Activated CD4-positive, alpha-beta T cell treated with anti-CD3 and anti-CD28 coated beads, Interleukin-2, amount 10 ng/mL, durations not matched to agents 24 days and 14 days (primary cell): ENCODE measurements around the gene GRIP1. TPM values are rescaled to one million over a fixed set of nuclear protein-coding genes. Genes with fewer than 3 reads are reported as not detected.

ENCODE experiments used
- DNase-seq: peaks from one replicate; pipeline ENCODE4 v3.0.0; 2022
- H3K27ac Mint-ChIP-seq: one replicate; pipeline ENCODE4 v1.8.0; 2022; ENCODE audit warnings: mild to moderate bottlenecking, mixed read lengths
- H3K27me3 Mint-ChIP-seq: one replicate; pipeline ENCODE4 v1.8.0; 2022; ENCODE audit warnings: mixed read lengths
- H3K36me3 Mint-ChIP-seq: one replicate; pipeline ENCODE4 v1.8.0; 2022; ENCODE audit warnings: low read depth, mild to moderate bottlenecking, mixed read lengths
- H3K4me1 Mint-ChIP-seq: one replicate; pipeline ENCODE4 v1.8.0; 2021; ENCODE audit warnings: mixed read lengths
- H3K4me3 Mint-ChIP-seq: one replicate; pipeline ENCODE4 v1.8.0; 2022; ENCODE audit warnings: mild to moderate bottlenecking, moderate library complexity, mixed read lengths
- H3K9me3 Mint-ChIP-seq: one replicate; pipeline ENCODE4 v1.8.0; 2021; ENCODE audit warnings: mixed read lengths
- intact Hi-C: fragments of 100-400 bp; cut with micrococcal nuclease; formaldehyde crosslinking; loops from one replicate; pipeline ENCODE4 v1.15.1; 2023
- total RNA-seq: library from RNA; stranded (reverse); gene quantifications from 2 replicates; pipeline ENCODE4 v1.2.3, GENCODE V29; 2022

Gene GRIP1
- total RNA-seq, 1 donor from 2014 or later = 0.40 TPM

- no peak overlapping the region for H3K4me3 Mint-ChIP-seq
- peaks cover 27% of the 10 kb centered on the region for H3K27me3 Mint-ChIP-seq
- no peaks in the 10 kb centered on the region for H3K36me3 Mint-ChIP-seq
- H3K9me3 Mint-ChIP-seq = no peaks in the 10 kb centered on the region
- intact Hi-C loops = no loop called here
- H3K4me1 Mint-ChIP-seq = peaks cover 9% of the 10 kb centered on the region
- no peak overlapping the region for H3K27ac Mint-ChIP-seq
- DNase-seq = no peak
Measured at GRCh38 chr12:66398931-66399910, 279.7 kb downstream of the GRIP1 start.

GRCh38 chr12:66397574-66398290 is 281.1 kb downstream of the GRIP1 start:
- intact Hi-C loops = no loop called here
- Mint-ChIP-seq H3K4me3 (no peak overlapping the region), H3K27me3 (peaks cover 30% of the 10 kb centered on the region), H3K36me3 (no peaks in the 10 kb centered on the region), H3K9me3 (no peaks in the 10 kb centered on the region), H3K27ac (no peak overlapping the region), H3K4me1 (peaks cover 15% of the 10 kb centered on the region)
- no peak for DNase-seq

- DNase-seq = peak; percentile 60
- Mint-ChIP-seq H3K36me3 (no peaks in the 10 kb centered on the region), H3K9me3 (no peaks in the 10 kb centered on the region), H3K4me1 (peaks cover 15% of the 10 kb centered on the region), H3K27me3 (peaks cover 45% of the 10 kb centered on the region), H3K27ac (no peak overlapping the region), H3K4me3 (peak overlapping the region; percentile 41)
- intact Hi-C loops = no loop called here
Measured at GRCh38 chr12:66393890-66394289, 285.0 kb downstream of the GRIP1 start.

GRCh38 chr12:66392266-66392915 is 286.5 kb downstream of the GRIP1 start:
- Mint-ChIP-seq H3K36me3 (no peaks in the 10 kb centered on the region), H3K27me3 (peaks cover 42% of the 10 kb centered on the region), H3K9me3 (no peaks in the 10 kb centered on the region), H3K4me1 (peaks cover 10% of the 10 kb centered on the region), H3K27ac (no peak overlapping the region), H3K4me3 (no peak overlapping the region)
- intact Hi-C loops = no loop called here
- no peak for DNase-seq

- Mint-ChIP-seq H3K4me1 (peaks cover 2% of the 10 kb centered on the region), H3K36me3 (no peaks in the 10 kb centered on the region), H3K27ac (no peak overlapping the region), H3K9me3 (no peaks in the 10 kb centered on the region), H3K27me3 (peaks cover 25% of the 10 kb centered on the region), H3K4me3 (no peak overlapping the region)
- intact Hi-C loops = no loop called here
- no peak for DNase-seq
Measured at GRCh38 chr12:66388517-66388916, 290.4 kb downstream of the GRIP1 start.

GRCh38 chr12:66387117-66387516 is 291.8 kb downstream of the GRIP1 start:
- Mint-ChIP-seq H3K27me3 (peaks cover 18% of the 10 kb centered on the region), H3K36me3 (no peaks in the 10 kb centered on the region), H3K9me3 (no peaks in the 10 kb centered on the region), H3K4me3 (no peak overlapping the region), H3K4me1 (peaks cover 2% of the 10 kb centered on the region), H3K27ac (no peak overlapping the region)
- intact Hi-C loops = no loop called here
- no peak for DNase-seq

GRCh38 chr12:66380769-66381535 is 297.9 kb downstream of the GRIP1 start:
- H3K27me3 Mint-ChIP-seq = no peaks in the 10 kb centered on the region
- intact Hi-C loops = no loop called here
- H3K4me1 Mint-ChIP-seq = peaks cover 2% of the 10 kb centered on the region
- peaks cover 2% of the 10 kb centered on the region for H3K36me3 Mint-ChIP-seq
- no peak overlapping the region for H3K27ac Mint-ChIP-seq
- DNase-seq = no peak
- H3K4me3 Mint-ChIP-seq = no peak overlapping the region
- H3K9me3 Mint-ChIP-seq = no peaks in the 10 kb centered on the region

GRCh38 chr12:66379616-66380015 is 299.3 kb downstream of the GRIP1 start:
- Mint-ChIP-seq H3K27ac (no peak overlapping the region), H3K27me3 (no peaks in the 10 kb centered on the region), H3K36me3 (peaks cover 2% of the 10 kb centered on the region), H3K4me3 (no peak overlapping the region), H3K9me3 (no peaks in the 10 kb centered on the region), H3K4me1 (peaks cover 2% of the 10 kb centered on the region)
- DNase-seq = no peak
- intact Hi-C loops = no loop called here

- no peaks in the 10 kb centered on the region for H3K9me3 Mint-ChIP-seq
- no peak overlapping the region for H3K4me3 Mint-ChIP-seq
- no peak overlapping the region for H3K27ac Mint-ChIP-seq
- no peak for DNase-seq
- intact Hi-C loops = no loop called here
- no peaks in the 10 kb centered on the region for H3K4me1 Mint-ChIP-seq
- no peaks in the 10 kb centered on the region for H3K27me3 Mint-ChIP-seq
- H3K36me3 Mint-ChIP-seq = peaks cover 7% of the 10 kb centered on the region
Measured at GRCh38 chr12:66375560-66375959, 303.3 kb downstream of the GRIP1 start.

GRCh38 chr12:66371982-66372381 is 306.9 kb downstream of the GRIP1 start:
- Mint-ChIP-seq H3K4me1 (no peaks in the 10 kb centered on the region), H3K27me3 (no peaks in the 10 kb centered on the region), H3K27ac (no peak overlapping the region), H3K36me3 (peaks cover 7% of the 10 kb centered on the region), H3K9me3 (no peaks in the 10 kb centered on the region), H3K4me3 (no peak overlapping the region)
- intact Hi-C loops = no loop called here
- DNase-seq = no peak

GRCh38 chr12:66367015-66367667 is 311.7 kb downstream of the GRIP1 start:
- H3K4me3 Mint-ChIP-seq = no peak overlapping the region
- no peaks in the 10 kb centered on the region for H3K4me1 Mint-ChIP-seq
- peaks cover 7% of the 10 kb centered on the region for H3K36me3 Mint-ChIP-seq
- H3K27ac Mint-ChIP-seq = no peak overlapping the region
- no peaks in the 10 kb centered on the region for H3K9me3 Mint-ChIP-seq
- H3K27me3 Mint-ChIP-seq = no peaks in the 10 kb centered on the region
- intact Hi-C loops = no loop called here
- DNase-seq = no peak

- no peak overlapping the region for H3K27ac Mint-ChIP-seq
- no peaks in the 10 kb centered on the region for H3K27me3 Mint-ChIP-seq
- intact Hi-C loops = no loop called here
- no peaks in the 10 kb centered on the region for H3K4me1 Mint-ChIP-seq
- H3K4me3 Mint-ChIP-seq = no peak overlapping the region
- no peaks in the 10 kb centered on the region for H3K9me3 Mint-ChIP-seq
- no peak for DNase-seq
- peaks cover 7% of the 10 kb centered on the region for H3K36me3 Mint-ChIP-seq
Measured at GRCh38 chr12:66365718-66366490, 313.0 kb downstream of the GRIP1 start.
